ENCODE measurements around the gene NUCB1.

GRCh38 chr19:48926909-48927308 is 26.8 kb downstream of the NUCB1 start:
- TF ChIP-seq CTCF (IDR thresholded peaks at IDR 0.05; ENCODE audit: insufficient read depth, low read length, poor library complexity, severe bottlenecking) (no peak), EZH2phosphoT487 (conservative IDR thresholded peaks at IDR 0.05; ENCODE audit: low read length) (no peak)
